MM.1S (cell line): ENCODE measurements around the gene AUTS2.

Experiments used
- CTCF ChIP-seq: fragments of 300-600 bp; sonication (generic); IDR thresholded peaks from 2 replicates; pipeline ENCODE4 v1.5.1; 2016; ENCODE audit warnings: antibody characterized with exemption, low read length, mixed read lengths
- EZH2phosphoT487 ChIP-seq: fragments of 300-600 bp; sonication (generic); IDR thresholded peaks from 2 replicates; pipeline ENCODE4 v1.6.1; 2018; ENCODE audit warnings: antibody characterized with exemption, low read length

- TF ChIP-seq EZH2phosphoT487 (no peak), CTCF (no peak)
Observed at GRCh38 chr7:70810558-70811139, 1212.4 kb downstream of the AUTS2 start.
